Keratinocyte (primary cell): ENCODE results near the gene SDK1.

Experiments used
- CTCF ChIP-seq, 3 experiments: IDR thresholded peaks in 1 of 3; conservative IDR thresholded peaks in 1 of 3; optimal IDR thresholded peaks in 1 of 3; 2 replicates in 2 of 3; 3 replicates in 1 of 3; pipeline versions ENCODE3 to v1.5.1; 2011; ENCODE audit warnings: low read length in 3 of 3, mild to moderate bottlenecking in 3 of 3, moderate library complexity in 2 of 3, control low read depth in 1 of 3, inconsistent platforms in 1 of 3; ENCODE audit not compliant: insufficient read depth in 2 of 3; ENCODE audit errors: extremely low read depth in 1 of 3
- EZH2 ChIP-seq: IDR thresholded peaks from one replicate; pipeline ENCODE4 v1.6.1; 2012; ENCODE audit warnings: inconsistent platforms, mild to moderate bottlenecking, low read length, moderate library complexity

GRCh38 chr7:3956949-3957348 lies 655.9 kb downstream of the SDK1 start:
- TF ChIP-seq CTCF (optimal IDR thresholded peaks at IDR 0.05 in 1 of 3, IDR thresholded peaks at IDR 0.05 in 1 of 3, conservative IDR thresholded peaks at IDR 0.05 in 1 of 3; ENCODE audit: extremely low read depth in 1 of 3, insufficient read depth in 2 of 3, low read length in 3 of 3) = no peak
- no peak for TF ChIP-seq EZH2
